Measurements from ENCODE around the gene TRIM22.
"Not testable (repeated sequence)": the region's sequence is repeated elsewhere in the genome, so short reads cannot be mapped to it uniquely, and the experiment has no call there.

Gene TRIM22, protein sequence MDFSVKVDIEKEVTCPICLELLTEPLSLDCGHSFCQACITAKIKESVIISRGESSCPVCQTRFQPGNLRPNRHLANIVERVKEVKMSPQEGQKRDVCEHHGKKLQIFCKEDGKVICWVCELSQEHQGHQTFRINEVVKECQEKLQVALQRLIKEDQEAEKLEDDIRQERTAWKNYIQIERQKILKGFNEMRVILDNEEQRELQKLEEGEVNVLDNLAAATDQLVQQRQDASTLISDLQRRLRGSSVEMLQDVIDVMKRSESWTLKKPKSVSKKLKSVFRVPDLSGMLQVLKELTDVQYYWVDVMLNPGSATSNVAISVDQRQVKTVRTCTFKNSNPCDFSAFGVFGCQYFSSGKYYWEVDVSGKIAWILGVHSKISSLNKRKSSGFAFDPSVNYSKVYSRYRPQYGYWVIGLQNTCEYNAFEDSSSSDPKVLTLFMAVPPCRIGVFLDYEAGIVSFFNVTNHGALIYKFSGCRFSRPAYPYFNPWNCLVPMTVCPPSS

DNA sequence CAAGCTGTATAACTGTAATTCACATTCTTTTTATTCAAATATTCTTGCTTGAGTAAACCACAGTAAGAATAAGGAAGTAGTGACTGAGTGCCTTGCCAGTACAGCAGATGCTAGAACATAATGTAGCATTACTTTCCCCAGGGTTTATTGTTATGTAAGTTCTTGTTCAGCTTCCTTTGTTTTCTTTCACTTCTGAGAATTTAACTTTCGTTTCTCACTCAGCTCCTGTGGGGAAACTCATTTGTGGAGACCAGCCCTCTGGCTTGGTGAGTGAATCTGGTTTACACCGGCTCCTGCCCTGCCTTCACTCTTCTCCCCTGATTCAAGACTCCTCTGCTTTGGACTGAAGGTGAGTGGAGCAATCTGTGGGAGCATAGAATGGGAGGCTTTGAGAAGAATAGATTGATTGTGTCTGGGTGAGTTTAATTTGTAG, at the start of gene TRIM22:
TRIM22 (plus strand) TSS at position 240 of the 433 bp plus-strand sequence. CDS start 6,443 bp downstream, outside the sequence.
- DNase-seq: peak; percentile 49

DNA sequence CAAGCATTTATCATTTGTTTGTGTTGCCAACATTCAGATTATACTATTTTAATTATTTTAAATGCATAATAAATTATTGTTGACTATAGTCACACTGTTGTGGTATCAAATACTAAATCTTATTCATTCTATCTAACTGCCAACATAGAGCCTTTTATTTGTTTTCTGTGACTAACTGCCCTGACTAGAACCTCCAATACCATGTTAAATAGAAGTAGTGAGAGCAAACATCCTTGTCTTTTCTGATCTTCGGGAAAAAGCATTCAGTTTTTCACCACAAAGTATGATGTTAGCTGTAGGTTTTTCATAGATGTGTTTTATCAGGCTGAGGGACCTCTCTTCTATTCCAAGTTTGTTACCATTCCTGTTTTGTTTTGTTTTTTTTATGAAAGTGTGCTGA, 49.6 kb upstream of the TRIM22 start:
- DNase-seq: no peak

GRCh38 chr11:5643585-5643984, 46.0 kb upstream of the TRIM22 start:
- DNase-seq: no peak

DNA sequence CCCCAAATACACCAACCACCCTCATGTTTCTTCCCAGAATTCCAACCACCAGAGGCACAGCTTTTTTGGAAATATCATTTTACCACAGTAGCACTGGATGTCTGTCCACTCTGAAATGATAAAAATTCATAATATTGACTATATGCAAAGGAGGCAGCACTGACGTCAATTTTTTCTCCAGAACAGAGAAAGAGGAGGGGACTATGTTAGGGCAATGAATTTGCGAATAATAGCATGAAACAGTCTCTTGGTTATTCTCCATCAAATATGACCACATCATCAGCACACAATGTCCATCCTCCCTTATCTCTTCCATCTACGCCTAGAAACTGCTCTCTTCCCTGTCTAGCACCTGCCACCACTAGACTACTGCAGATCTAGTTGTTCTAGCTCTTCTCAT, 43.5 kb upstream of the TRIM22 start:
- DNase-seq: no peak

DNA sequence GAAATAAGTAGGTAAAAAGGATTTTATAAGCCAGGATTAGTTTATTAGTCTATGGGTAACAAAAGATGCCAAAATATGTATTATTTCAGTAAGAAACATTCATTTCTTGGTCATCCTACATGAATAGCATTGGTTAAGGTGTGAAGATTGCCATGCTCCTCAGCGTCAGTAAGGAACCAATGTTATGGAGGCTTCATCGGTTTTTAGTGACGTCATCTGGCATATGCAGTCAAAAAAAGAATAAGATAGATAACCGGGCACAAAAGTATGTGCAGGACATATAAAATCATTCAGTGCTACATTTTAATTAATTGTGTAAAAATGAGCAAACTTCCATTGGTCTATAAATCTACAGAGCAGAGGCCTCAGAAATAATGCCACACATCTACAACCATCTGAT, 34.1 kb upstream of the TRIM22 start:
- no peak for DNase-seq

DNA sequence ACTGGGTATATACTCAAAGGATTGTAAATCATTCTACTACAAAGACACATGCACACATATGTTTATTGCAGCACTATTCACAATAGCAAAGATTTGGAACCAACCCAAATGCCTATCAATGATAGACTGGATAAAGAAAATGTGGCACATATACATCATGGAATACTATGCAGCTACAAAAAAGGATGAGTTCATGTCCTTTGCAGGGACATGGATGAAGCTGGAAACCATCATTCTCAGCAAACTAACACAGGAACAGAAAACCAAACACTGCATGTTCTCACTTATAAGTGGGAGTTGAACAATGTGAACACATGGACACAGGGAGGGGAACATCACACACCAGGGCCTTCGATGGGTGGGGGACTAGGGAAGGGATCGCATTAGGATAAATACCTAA, 32.6 kb upstream of the TRIM22 start:
- not testable (repeated sequence) for DNase-seq

DNA sequence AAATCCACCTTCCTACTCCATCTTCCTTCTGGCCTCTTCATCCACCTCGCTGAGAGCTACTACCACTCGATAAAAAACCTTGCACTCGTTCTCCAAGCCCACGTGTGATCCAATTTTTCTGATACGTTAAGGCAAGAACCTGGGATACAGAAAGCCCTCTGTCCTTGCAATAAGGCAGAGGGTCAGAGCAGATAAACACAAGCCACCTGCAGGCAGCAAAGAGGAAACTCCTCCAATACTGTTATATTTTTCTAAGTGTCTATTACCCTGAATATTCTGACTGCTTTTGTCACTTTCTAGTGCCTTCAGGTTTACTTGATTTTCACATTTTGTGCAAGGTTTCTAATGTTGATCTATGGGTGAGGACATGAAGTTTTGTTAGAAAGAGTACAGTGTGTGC, 31.3 kb upstream of the TRIM22 start:
- DNase-seq: no peak

DNA sequence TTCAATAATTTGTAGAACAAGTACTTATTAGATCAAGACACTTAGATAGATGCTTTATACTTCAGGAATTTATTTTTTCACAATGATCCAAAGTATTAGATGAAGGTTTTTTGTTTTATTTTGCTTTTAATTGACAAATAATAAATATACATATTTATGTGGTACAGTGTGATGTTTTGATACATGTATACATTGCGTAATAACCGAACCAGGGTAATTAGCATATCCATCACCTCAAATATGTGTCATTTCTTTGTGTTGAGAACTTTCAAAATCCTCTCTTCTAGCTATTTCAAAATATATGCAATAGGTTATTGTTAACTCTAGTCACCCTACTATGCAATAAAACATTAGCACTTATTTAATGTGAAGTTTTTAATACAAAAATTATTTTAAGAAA, 26.1 kb upstream of the TRIM22 start:
- no peak for DNase-seq

DNA sequence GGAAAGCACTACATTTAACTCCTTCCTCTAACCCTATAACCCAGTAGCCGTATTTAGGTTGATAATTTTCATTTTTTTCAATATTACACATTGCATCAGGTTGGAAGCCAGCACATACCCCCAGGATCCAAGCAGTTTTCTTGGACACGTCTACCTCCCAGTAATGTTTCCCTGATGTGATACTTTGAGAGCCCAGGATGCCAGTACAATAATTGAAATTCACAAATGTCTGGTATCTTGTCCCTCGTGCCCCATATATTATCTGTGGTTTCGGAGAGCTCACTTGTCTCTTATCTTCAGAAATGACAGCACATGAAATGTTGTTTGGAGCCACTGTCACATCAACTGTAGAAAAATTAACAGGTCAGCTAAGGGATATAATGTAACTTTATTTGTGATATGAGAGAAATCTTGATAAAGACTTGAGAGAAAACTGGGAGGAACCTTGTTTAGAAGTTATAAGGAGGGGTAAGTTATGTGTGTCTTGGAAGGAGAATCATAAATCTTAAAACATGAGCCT, 24.5 kb upstream of the TRIM22 start:
- DNase-seq: no peak

DNA sequence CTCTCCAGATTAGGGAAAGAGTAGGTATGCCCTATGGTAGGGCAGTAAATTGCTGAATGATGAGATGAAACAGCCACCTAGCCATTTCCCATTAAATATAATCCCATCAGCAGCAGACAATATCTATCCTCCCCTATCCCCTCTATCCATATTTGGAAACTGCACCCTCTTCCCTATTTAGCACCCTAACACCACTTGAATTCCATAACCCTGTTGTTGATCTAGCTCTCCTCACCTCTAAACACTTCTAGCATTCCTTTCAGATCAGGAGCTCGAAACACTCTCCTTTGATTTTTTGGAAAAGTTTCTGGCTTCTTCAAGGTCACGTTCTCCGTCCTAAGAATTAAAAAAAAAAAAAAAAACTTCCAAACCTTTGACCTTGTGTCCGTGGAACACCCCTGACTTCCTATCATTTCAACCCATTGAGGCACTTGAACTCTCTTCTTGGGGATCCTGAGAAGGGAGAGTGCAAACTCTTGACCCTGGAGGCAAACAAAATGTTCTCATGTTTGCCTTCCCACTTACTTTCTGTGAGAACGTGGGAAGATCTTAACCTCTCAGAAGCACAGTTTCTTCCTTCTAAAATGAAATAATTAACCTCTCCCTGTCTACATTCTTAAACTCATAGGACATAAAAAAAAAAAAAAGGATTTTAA, 23.7 kb upstream of the TRIM22 start:
- no peak for DNase-seq

GRCh38 chr11:5666402-5666793, 23.2 kb upstream of the TRIM22 start:
- DNase-seq: no peak

GRCh38 chr11:5671831-5672230, 17.8 kb upstream of the TRIM22 start:
- no peak for DNase-seq

GRCh38 chr11:5674391-5674790, 15.2 kb upstream of the TRIM22 start:
- no peak for DNase-seq

DNA sequence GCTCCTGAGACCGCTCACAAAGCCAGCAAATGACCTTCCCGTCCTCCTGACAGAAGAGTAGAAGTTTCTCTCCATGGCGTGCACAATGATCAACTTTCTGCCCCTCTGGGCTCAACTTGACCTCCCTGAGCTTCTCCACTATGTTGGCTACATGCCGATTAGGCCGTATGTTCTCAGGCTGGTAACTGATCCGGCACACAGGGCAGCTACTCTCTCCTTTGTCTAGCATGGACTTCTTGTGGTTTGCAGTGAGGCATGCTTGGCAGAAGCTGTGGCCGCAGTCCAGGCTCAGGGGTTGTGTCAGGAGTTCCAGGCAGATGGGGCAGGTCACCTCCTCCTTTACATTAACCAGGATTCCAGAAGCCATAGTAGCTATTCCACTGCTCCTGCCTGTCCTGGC, 9.8 kb upstream of the TRIM22 start:
- no peak for DNase-seq

DNA sequence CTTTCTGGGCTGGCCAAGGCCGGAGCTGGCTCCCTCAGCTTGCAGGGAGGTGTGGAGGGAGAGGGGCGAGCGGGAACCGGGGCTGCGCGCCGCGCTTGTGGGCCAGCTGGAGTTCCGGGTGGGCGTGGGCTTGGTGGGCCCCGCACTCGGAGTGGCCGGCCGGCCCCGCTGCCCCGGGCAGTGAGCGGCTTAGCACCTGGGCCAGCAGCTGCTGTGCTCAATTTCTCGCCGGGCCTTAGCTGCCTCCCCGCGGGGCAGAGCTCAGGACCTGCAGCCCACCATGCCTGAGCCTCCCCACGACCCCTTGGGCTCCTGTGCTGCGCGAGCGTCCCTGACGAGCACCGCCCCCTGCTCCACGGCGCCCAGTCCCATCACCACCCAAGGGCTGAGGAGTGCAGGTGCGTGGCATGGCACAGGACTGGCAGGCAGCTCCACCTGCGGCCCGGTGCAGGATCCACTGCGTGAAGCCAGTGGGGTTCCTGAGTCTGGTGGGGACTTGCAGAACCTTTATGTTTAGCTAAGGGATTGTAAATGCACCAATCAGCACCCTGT, 6.6 kb upstream of the TRIM22 start:
- not testable (repeated sequence) for DNase-seq

DNA sequence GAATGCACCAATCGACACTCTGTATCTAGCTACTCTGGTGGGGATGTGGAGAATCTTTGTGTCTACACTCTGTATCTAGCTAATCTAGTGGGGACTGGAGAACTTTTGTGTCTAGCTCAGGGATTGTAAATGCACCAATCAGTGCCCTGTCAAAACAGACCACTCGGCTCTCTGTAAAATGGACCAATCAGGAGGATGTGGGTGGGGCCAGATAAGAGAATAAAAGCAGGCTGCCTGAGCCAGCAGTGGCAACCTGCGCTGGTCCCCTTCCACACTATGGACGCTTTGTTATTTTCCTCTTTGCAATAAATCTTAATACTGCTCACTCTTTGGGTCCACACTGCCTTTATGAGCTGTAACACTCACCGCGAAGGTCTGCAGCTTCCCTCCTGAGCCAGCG, 6.0 kb upstream of the TRIM22 start:
- peak; percentile 33 for DNase-seq

- no peak for DNase-seq
Observed at GRCh38 chr11:5684036-5684645, 5.4 kb upstream of the TRIM22 start.

- peak; percentile 67 for DNase-seq
Observed at GRCh38 chr11:5684646-5685362, 4.8 kb upstream of the TRIM22 start, which contains the start of gene TRIM5. Gene TRIM5 (minus strand): TSS chr11:5685074. CDS start chr11:5680177, 4,897 bp downstream.

DNA sequence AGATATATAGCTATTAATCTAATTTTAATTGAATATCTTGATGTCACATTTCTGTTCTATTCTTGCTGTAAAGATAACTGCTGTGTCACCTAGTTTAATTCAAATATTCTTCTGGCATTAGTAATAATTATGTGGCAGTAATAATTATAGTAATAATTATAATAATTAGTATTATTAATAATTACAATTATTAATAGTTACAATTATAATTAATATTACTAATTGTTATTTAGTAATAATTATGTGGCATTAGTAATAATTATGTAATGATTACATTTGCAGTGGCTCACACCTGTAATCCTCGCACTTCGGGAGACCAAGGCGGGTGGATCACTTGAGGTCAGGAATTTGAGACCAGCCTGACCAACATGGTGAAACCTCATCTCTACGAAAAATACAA, 3.2 kb upstream of the TRIM22 start:
- no peak for DNase-seq

- no peak for DNase-seq
Observed at GRCh38 chr11:5688482-5688881, 1.1 kb upstream of the TRIM22 start.

- no peak for DNase-seq
Observed at GRCh38 chr11:5690216-5690615, 626 bp downstream of the TRIM22 start.

- no peak for DNase-seq
Observed at GRCh38 chr11:5690736-5691135, 1.1 kb downstream of the TRIM22 start.

Measured in activated CD4-positive, alpha-beta T cell treated with anti-CD3 and anti-CD28 coated beads for 1 hour (primary cell).